H1 (cell line): ENCODE results near the gene COX5A.

ENCODE experiments used
- TAF7 ChIP-seq: optimal IDR thresholded peaks from 2 replicates; pipeline ENCODE3; 2011; ENCODE audit warnings: low read depth, mild to moderate bottlenecking, inconsistent platforms, low read length, moderate library complexity, borderline replicate concordance
- TF ChIP-seq, protein P1 (sequence below), 3 experiments: IDR thresholded peaks; 1 replicate in 2 of 3; 2 replicates in 1 of 3; pipeline versions ENCODE4 v1.5.1 to v1.6.1; 2011; ENCODE audit warnings: low read length in 3 of 3, mild to moderate bottlenecking in 3 of 3, inconsistent platforms in 2 of 3, low read depth in 1 of 3, moderate library complexity in 1 of 3; ENCODE audit not compliant: insufficient read depth in 1 of 3; ENCODE audit errors: control extremely low read depth in 1 of 3

DNA sequence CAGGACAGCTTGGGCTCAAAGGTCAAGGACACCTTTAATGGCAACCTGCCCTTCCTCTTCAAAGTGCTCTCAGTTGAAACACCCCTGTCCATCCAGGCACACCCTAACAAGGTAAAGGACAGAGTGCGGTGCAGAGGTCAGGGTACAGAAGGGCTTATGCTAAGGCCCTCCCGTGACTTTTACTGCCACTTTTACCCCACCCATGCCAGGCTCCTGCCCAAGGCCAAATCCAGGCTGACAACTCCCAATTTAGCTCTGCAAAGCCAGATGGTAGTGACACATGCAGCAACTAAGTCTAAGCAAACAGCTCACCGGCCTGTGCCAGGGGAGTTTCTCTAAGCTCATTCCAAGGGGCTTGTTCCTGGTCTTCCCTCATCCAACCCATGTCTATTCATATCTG, 46.4 kb downstream of the COX5A start:
- TF ChIP-seq, protein P1, sequence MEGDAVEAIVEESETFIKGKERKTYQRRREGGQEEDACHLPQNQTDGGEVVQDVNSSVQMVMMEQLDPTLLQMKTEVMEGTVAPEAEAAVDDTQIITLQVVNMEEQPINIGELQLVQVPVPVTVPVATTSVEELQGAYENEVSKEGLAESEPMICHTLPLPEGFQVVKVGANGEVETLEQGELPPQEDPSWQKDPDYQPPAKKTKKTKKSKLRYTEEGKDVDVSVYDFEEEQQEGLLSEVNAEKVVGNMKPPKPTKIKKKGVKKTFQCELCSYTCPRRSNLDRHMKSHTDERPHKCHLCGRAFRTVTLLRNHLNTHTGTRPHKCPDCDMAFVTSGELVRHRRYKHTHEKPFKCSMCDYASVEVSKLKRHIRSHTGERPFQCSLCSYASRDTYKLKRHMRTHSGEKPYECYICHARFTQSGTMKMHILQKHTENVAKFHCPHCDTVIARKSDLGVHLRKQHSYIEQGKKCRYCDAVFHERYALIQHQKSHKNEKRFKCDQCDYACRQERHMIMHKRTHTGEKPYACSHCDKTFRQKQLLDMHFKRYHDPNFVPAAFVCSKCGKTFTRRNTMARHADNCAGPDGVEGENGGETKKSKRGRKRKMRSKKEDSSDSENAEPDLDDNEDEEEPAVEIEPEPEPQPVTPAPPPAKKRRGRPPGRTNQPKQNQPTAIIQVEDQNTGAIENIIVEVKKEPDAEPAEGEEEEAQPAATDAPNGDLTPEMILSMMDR (IDR thresholded peaks at IDR 0.05; ENCODE audit: control extremely low read depth in 1 of 3, insufficient read depth in 1 of 3, low read depth in 1 of 3, low read length in 3 of 3), result no peak
- TF ChIP-seq TAF7, result no peak
